ENCODE results near the gene NIPA2. TPM values are rescaled to one million over a fixed set of nuclear protein-coding genes. Genes with fewer than 3 reads are reported as not detected.

NIPA2 gene
- total RNA-seq, 2 experiments from 2014 or later = 96.1 to 112 TPM

DNA sequence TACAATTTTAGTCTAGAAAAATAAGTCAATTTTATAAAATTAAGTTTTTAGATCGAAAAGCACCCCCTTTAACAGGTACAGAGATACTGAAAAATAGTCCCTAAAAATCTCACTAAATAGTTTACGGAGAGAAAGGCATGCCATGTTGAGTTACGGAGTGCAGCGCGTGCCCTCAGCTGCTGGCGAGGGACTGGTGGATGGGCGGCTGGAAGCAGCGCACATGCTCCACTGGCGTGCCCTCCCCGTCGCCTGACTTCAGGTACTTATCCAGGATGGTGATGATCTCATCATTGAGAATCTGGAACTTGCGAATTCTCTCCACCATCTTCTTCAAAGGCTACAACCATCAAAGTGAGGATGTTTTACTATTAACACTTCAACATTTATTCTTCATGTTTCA is 31.4 kb downstream of the NIPA2 start:
- BruUV-seq (replicated peaks) = no TSS peak
- POLR2A ChIA-PET = no interaction called here
- no peaks in the 10 kb centered on the region for H4K20me1 ChIP-seq (ENCODE audit: insufficient read depth, low read length)

DNA sequence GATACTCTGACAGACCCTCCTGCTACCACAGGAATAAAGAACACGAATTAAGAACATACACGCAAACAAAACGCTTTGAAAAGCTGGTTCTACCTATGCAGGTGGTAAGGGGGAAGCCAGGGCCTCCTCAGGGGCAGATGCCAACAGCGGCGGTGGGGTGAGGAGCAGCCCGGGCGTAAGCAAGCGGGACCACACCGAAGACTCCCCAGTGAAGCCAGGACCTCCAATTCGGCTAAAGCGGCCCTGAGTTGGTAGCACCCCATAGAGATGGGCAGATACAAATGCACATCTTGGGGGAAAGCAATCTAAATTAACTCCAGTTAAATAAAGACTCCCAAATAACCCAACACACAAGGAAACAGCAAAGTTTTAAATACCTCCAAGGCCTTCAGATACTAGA is 32.4 kb downstream of the NIPA2 start:
- BruUV-seq (replicated peaks) = no TSS peak
- Histone ChIP-seq H3K4me1 (ENCODE audit: insufficient read depth, low read length, poor library complexity, severe bottlenecking) (no peaks in the 10 kb centered on the region), H3K4me3 (ENCODE audit: low read depth, low read length, poor library complexity, severe bottlenecking) (no peak overlapping the region), H4K20me1 (ENCODE audit: insufficient read depth, low read length) (no peaks in the 10 kb centered on the region), H3K4me2 (ENCODE audit: low read length) (no peak overlapping the region), H3K9me2 (ENCODE audit: insufficient read depth, low read length) (no peaks in the 10 kb centered on the region), H3K79me2 (ENCODE audit: insufficient read depth, low read depth, low read length) (no peaks in the 10 kb centered on the region), H2AFZ (ENCODE audit: low read length) (no peak overlapping the region), H3K27ac (ENCODE audit: low read depth, low read length, poor library complexity, severe bottlenecking) (no peak overlapping the region), H3K9me3 (ENCODE audit: low read length) (no peaks in the 10 kb centered on the region), H3K36me3 (ENCODE audit: insufficient read depth, low read length) (peaks cover 49% of the 10 kb centered on the region)
- no peak for TF ChIP-seq EZH2phosphoT487 (IDR thresholded peaks at IDR 0.05; ENCODE audit: borderline replicate concordance, low read depth, low read length)
- TF ChIP-seq, protein P1, sequence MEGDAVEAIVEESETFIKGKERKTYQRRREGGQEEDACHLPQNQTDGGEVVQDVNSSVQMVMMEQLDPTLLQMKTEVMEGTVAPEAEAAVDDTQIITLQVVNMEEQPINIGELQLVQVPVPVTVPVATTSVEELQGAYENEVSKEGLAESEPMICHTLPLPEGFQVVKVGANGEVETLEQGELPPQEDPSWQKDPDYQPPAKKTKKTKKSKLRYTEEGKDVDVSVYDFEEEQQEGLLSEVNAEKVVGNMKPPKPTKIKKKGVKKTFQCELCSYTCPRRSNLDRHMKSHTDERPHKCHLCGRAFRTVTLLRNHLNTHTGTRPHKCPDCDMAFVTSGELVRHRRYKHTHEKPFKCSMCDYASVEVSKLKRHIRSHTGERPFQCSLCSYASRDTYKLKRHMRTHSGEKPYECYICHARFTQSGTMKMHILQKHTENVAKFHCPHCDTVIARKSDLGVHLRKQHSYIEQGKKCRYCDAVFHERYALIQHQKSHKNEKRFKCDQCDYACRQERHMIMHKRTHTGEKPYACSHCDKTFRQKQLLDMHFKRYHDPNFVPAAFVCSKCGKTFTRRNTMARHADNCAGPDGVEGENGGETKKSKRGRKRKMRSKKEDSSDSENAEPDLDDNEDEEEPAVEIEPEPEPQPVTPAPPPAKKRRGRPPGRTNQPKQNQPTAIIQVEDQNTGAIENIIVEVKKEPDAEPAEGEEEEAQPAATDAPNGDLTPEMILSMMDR (conservative IDR thresholded peaks at IDR 0.05; ENCODE audit: low read length) = no peak
- CTCF ChIA-PET (ENCODE audit: unreplicated experiment) = interaction anchor here (0.6 kb wide), 1 partner anchor 29 kb away, joined by 3 read pairs; no protein-coding TSS in a partner anchor
- intact Hi-C loops (cut with micrococcal nuclease; ENCODE audit: unreplicated experiment) = no loop called here
- POLR2A ChIA-PET = no interaction called here
- no peak for DNase-seq (ENCODE audit: low spot score)

More for the DNA sequence above, 31.4 kb downstream of the NIPA2 start:
- no peak for TF ChIP-seq EZH2phosphoT487 (IDR thresholded peaks at IDR 0.05; ENCODE audit: borderline replicate concordance, low read depth, low read length)
- TF ChIP-seq, protein P1 (conservative IDR thresholded peaks at IDR 0.05; ENCODE audit: low read length) = no peak
- no peaks in the 10 kb centered on the region for H3K4me1 ChIP-seq (ENCODE audit: insufficient read depth, low read length, poor library complexity, severe bottlenecking)
- no peak overlapping the region for H3K27ac ChIP-seq (ENCODE audit: low read depth, low read length, poor library complexity, severe bottlenecking)
- intact Hi-C loops (cut with micrococcal nuclease; ENCODE audit: unreplicated experiment) = loop anchor here (10.0 kb wide), 1 partner anchor 135 kb away; no protein-coding TSS in a partner anchor
- no peak for DNase-seq (ENCODE audit: low spot score)
- peaks cover 59% of the 10 kb centered on the region for H3K36me3 ChIP-seq (ENCODE audit: insufficient read depth, low read length)
- H2AFZ ChIP-seq (ENCODE audit: low read length) = no peak overlapping the region
- no peak overlapping the region for H3K4me3 ChIP-seq (ENCODE audit: low read depth, low read length, poor library complexity, severe bottlenecking)
- no peaks in the 10 kb centered on the region for H3K9me2 ChIP-seq (ENCODE audit: insufficient read depth, low read length)
- CTCF ChIA-PET (ENCODE audit: unreplicated experiment) = no interaction called here
- H3K4me2 ChIP-seq (ENCODE audit: low read length) = no peak overlapping the region
- no peaks in the 10 kb centered on the region for H3K9me3 ChIP-seq (ENCODE audit: low read length)
- H3K79me2 ChIP-seq (ENCODE audit: insufficient read depth, low read depth, low read length) = no peaks in the 10 kb centered on the region

DNA sequence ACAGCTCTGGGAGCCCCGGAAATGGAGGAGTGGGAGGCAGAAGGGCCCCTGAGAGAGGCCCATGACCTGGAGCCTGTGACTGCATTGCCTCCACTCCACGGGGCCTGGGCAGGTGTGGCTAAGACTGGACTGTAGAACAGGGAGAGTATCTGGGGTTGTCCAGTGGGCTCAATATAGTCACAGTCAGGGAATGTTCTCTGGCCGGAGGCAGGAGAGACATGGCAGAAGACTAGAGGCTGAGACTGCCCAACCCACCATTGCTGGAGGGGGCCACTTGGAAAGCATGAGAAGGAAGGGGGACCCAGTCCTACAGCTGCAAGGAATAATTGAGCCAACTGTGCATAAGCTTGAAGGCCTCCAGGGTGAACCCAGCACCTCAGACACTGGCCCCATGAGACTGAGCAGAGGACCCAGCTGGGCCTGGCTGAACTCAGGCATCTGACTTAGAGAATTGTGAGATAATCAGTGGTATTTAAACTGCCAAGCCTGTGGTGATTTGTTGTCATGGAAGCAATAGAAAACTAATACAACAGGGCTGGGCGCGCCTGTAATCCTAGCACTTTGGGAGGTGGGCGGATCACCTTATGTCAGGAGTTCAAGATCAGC is 33.1 kb downstream of the NIPA2 start:
- ChIA-PET CTCF (ENCODE audit: unreplicated experiment) (no interaction called here), POLR2A (interaction anchor here (0.7 kb wide), 1 partner anchor 31 kb away, joined by 3 read pairs; no protein-coding TSS in a partner anchor)
- no peaks in the 10 kb centered on the region for H4K20me1 ChIP-seq (ENCODE audit: insufficient read depth, low read length)
- H3K4me1 ChIP-seq (ENCODE audit: insufficient read depth, low read length, poor library complexity, severe bottlenecking) = no peaks in the 10 kb centered on the region
- H3K9me2 ChIP-seq (ENCODE audit: insufficient read depth, low read length) = no peaks in the 10 kb centered on the region
- no peaks in the 10 kb centered on the region for H3K79me2 ChIP-seq (ENCODE audit: insufficient read depth, low read depth, low read length)
- no peak overlapping the region for H3K27ac ChIP-seq (ENCODE audit: low read depth, low read length, poor library complexity, severe bottlenecking)
- no TSS peak for BruUV-seq (replicated peaks)
- TF ChIP-seq EZH2phosphoT487 (IDR thresholded peaks at IDR 0.05; ENCODE audit: borderline replicate concordance, low read depth, low read length) = no peak
- TF ChIP-seq, protein P1 (conservative IDR thresholded peaks at IDR 0.05; ENCODE audit: low read length) = no peak
- no peak overlapping the region for H3K4me2 ChIP-seq (ENCODE audit: low read length)
- no peaks in the 10 kb centered on the region for H3K9me3 ChIP-seq (ENCODE audit: low read length)
- intact Hi-C loops (cut with micrococcal nuclease; ENCODE audit: unreplicated experiment) = no loop called here
- H2AFZ ChIP-seq (ENCODE audit: low read length) = no peak overlapping the region
- no peak overlapping the region for H3K4me3 ChIP-seq (ENCODE audit: low read depth, low read length, poor library complexity, severe bottlenecking)
- peaks cover 42% of the 10 kb centered on the region for H3K36me3 ChIP-seq (ENCODE audit: insufficient read depth, low read length)
- DNase-seq (ENCODE audit: low spot score) = no peak

All from OCI-LY7 (cell line).